ENCODE results near the gene GEMIN7. TPM values are rescaled to one million over a fixed set of nuclear protein-coding genes. Genes with fewer than 3 reads are reported as not detected.

Gene GEMIN7
- total RNA-seq, 3 donors from 2014 or later (not counting 1 experiment from before 2014, with no cell fraction given): 27.7 to 28.7 (median 27.9) TPM

DNA sequence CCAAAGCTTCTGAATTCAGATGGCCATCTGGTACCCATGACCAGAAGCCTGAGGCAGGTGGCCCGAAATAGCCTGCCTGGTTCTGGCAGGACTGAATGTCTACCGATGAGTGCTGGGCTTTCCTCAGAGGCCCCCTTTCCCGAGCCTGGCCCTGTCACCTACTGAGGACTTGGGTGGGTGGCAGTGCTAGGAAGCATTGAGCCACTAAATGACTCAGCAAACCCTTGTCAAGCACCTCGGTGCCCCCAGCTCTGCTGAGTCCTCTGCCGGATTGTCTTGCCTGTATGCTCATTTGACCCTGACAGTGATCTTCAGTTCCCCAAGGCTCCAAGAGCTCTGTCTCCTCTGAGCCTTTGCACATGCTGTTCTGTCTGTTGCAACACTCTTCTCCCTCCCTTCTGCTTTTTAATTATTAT is 31.8 kb downstream of the GEMIN7 start:
- DNase-seq (no peak), ATAC-seq (no peak)
- no peaks in the 10 kb centered on the region for H3K27me3 Mint-ChIP-seq (ENCODE audit: low read depth in 2 of 2)
- Histone ChIP-seq H3K27ac (ENCODE audit: low read length) (no peak overlapping the region), H3K27me3 (ENCODE audit: control insufficient read depth, insufficient read depth, low read length) (no peaks in the 10 kb centered on the region), H3K9me3 (ENCODE audit: control insufficient read depth, insufficient read depth, low read length) (no peaks in the 10 kb centered on the region), H3K4me3 (ENCODE audit: low read length) (no peak overlapping the region), H3K4me1 (ENCODE audit: control insufficient read depth, insufficient read depth, low read length) (peaks cover under 1% of the 10 kb centered on the region), H3K36me3 (ENCODE audit: control insufficient read depth, insufficient read depth, low read length) (no peaks in the 10 kb centered on the region)
- intact Hi-C loops (cut with micrococcal nuclease): no loop called here
- no peaks in the 10 kb centered on the region for H3K36me3 Mint-ChIP-seq
- H3K9me3 Mint-ChIP-seq: no peaks in the 10 kb centered on the region
- H3K4me1 Mint-ChIP-seq: peaks cover 5 to 20% of the 10 kb centered on the region in 2 donors
- no peak overlapping the region for H3K27ac Mint-ChIP-seq
- TF ChIP-seq, protein P1, sequence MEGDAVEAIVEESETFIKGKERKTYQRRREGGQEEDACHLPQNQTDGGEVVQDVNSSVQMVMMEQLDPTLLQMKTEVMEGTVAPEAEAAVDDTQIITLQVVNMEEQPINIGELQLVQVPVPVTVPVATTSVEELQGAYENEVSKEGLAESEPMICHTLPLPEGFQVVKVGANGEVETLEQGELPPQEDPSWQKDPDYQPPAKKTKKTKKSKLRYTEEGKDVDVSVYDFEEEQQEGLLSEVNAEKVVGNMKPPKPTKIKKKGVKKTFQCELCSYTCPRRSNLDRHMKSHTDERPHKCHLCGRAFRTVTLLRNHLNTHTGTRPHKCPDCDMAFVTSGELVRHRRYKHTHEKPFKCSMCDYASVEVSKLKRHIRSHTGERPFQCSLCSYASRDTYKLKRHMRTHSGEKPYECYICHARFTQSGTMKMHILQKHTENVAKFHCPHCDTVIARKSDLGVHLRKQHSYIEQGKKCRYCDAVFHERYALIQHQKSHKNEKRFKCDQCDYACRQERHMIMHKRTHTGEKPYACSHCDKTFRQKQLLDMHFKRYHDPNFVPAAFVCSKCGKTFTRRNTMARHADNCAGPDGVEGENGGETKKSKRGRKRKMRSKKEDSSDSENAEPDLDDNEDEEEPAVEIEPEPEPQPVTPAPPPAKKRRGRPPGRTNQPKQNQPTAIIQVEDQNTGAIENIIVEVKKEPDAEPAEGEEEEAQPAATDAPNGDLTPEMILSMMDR (IDR thresholded peaks at IDR 0.05): no peak
- 37% methylated on average over 5 of the region's 5 CpGs for WGBS (ENCODE audit: insufficient coverage)
- H3K4me3 Mint-ChIP-seq: no peak overlapping the region

DNA sequence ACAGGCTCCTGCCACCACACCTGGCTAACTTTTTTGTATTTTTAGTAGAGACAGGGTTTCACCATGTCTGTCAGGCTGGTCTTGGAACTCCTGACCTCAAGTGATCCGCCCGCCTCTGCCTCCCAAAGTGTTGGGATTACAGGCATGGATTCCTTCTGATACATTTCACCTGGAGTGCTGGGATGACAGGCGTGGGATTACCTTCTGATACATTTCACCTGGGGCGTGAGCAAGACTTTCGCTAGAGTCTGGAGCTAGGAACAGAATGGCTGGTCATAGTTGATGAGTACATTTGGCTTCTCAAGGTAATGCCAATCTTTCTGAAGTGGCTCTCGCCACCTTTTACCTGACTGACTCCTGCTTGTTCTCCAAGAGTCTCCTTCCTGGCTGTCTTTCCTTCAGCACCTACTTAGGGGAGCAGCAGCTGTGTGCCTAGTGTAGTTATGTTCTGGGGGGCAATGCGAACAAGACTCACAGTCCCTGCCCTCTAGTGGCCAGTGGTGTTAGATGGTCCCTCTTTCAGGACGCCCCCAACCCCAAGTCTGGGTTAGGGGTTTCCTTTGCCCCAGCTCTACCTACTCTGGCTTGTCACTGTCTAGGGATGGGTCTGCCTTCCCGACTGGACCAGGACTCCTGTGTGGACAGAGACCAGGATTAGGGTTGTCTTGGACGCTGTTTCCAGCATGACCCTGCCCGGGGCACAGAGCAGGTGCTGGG is 33.2 kb downstream of the GEMIN7 start:
- no peaks in the 10 kb centered on the region for H3K27me3 ChIP-seq (ENCODE audit: control insufficient read depth, insufficient read depth, low read length)
- H3K4me1 ChIP-seq (ENCODE audit: control insufficient read depth, insufficient read depth, low read length): peaks cover 15% of the 10 kb centered on the region
- H3K4me3 Mint-ChIP-seq: no peak overlapping the region
- TF ChIP-seq, protein P1 (IDR thresholded peaks at IDR 0.05): no peak
- no peak overlapping the region for H3K27ac Mint-ChIP-seq
- no peaks in the 10 kb centered on the region for H3K27me3 Mint-ChIP-seq (ENCODE audit: low read depth in 2 of 2)
- H3K9me3 ChIP-seq (ENCODE audit: control insufficient read depth, insufficient read depth, low read length): no peaks in the 10 kb centered on the region
- no peak overlapping the region for H3K27ac ChIP-seq (ENCODE audit: low read length)
- no peak overlapping the region for H3K4me3 ChIP-seq (ENCODE audit: low read length)
- WGBS (ENCODE audit: insufficient coverage): 98% methylated on average over 11 of the region's 11 CpGs
- no peaks in the 10 kb centered on the region for H3K9me3 Mint-ChIP-seq
- intact Hi-C loops (cut with micrococcal nuclease): no loop called here
- no peaks in the 10 kb centered on the region for H3K36me3 ChIP-seq (ENCODE audit: control insufficient read depth, insufficient read depth, low read length)
- no peak for DNase-seq
- H3K36me3 Mint-ChIP-seq: no peaks in the 10 kb centered on the region
- no peak for ATAC-seq
- peaks cover 5 to 30% of the 10 kb centered on the region in 2 donors for H3K4me1 Mint-ChIP-seq

DNA sequence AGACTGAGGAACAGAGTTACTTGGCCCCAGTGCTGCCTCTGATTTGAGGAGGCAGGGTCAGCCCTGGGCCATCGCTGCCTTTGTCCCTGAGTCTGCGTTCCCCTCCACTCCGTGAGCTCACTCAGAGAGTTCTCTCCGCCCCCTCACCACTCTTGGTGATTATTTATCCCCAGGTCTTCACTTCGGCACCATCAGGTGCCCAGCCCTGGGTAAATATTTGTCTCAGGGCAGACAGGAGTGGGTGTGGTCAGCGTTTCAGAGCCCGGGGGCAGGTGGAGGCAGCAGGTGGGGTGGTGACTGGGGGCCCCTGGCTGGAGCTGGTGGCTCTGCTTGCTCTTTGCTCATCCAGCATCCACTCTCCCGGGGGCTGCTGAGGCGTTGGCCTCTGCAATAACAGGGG is 34.6 kb downstream of the GEMIN7 start:
- H3K9me3 ChIP-seq (ENCODE audit: control insufficient read depth, insufficient read depth, low read length): no peaks in the 10 kb centered on the region
- Mint-ChIP-seq H3K9me3 (no peaks in the 10 kb centered on the region), H3K27me3 (ENCODE audit: low read depth in 2 of 2) (no peaks in the 10 kb centered on the region), H3K36me3 (no peaks in the 10 kb centered on the region), H3K4me3 (no peak overlapping the region), H3K4me1 (peaks cover 12 to 43% of the 10 kb centered on the region in 2 donors), H3K27ac (no peak overlapping the region)
- H3K36me3 ChIP-seq (ENCODE audit: control insufficient read depth, insufficient read depth, low read length): no peaks in the 10 kb centered on the region
- DNase-seq (no peak), ATAC-seq (no peak)
- H3K4me1 ChIP-seq (ENCODE audit: control insufficient read depth, insufficient read depth, low read length): peaks cover 28% of the 10 kb centered on the region
- no peaks in the 10 kb centered on the region for H3K27me3 ChIP-seq (ENCODE audit: control insufficient read depth, insufficient read depth, low read length)
- no peak overlapping the region for H3K27ac ChIP-seq (ENCODE audit: low read length)
- TF ChIP-seq, protein P1 (IDR thresholded peaks at IDR 0.05): no peak
- WGBS (ENCODE audit: insufficient coverage): 81% methylated on average over 9 of the region's 9 CpGs
- intact Hi-C loops (cut with micrococcal nuclease): no loop called here
- no peak overlapping the region for H3K4me3 ChIP-seq (ENCODE audit: low read length)

DNA sequence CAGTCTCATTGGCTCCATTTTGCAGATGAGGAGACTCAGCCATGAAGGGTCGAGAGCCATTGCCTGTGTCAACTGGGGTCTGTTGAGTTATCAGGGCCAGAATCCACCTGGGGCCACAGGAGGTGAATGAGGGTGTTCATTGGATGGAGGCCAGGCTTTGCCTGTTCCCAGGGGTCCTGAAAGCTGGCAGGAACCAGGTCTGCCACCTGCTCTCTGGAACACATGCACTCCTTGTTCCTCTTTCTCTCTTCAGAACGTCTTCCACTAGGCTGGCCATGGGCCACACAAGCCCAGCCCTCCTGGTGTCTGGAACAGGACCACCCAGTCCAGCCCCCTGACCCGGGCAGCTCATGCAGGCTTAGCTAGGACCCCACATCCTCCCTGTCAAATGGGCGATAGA is 35.1 kb downstream of the GEMIN7 start:
- H3K36me3 ChIP-seq (ENCODE audit: control insufficient read depth, insufficient read depth, low read length): no peaks in the 10 kb centered on the region
- no peak overlapping the region for H3K27ac Mint-ChIP-seq
- H3K4me1 Mint-ChIP-seq: peaks cover 16 to 45% of the 10 kb centered on the region in 2 donors
- TF ChIP-seq, protein P1 (IDR thresholded peaks at IDR 0.05): no peak
- peaks cover 33% of the 10 kb centered on the region for H3K4me1 ChIP-seq (ENCODE audit: control insufficient read depth, insufficient read depth, low read length)
- intact Hi-C loops (cut with micrococcal nuclease): no loop called here
- H3K4me3 Mint-ChIP-seq: no peak overlapping the region
- DNase-seq (no peak), ATAC-seq (no peak)
- no peak overlapping the region for H3K27ac ChIP-seq (ENCODE audit: low read length)
- no peaks in the 10 kb centered on the region for H3K9me3 ChIP-seq (ENCODE audit: control insufficient read depth, insufficient read depth, low read length)
- no peaks in the 10 kb centered on the region for H3K27me3 ChIP-seq (ENCODE audit: control insufficient read depth, insufficient read depth, low read length)
- H3K4me3 ChIP-seq (ENCODE audit: low read length): no peak overlapping the region
- H3K36me3 Mint-ChIP-seq: no peaks in the 10 kb centered on the region
- no peaks in the 10 kb centered on the region for H3K27me3 Mint-ChIP-seq (ENCODE audit: low read depth in 2 of 2)
- WGBS (ENCODE audit: insufficient coverage): 74% methylated on average over 3 of the region's 4 CpGs
- no peaks in the 10 kb centered on the region for H3K9me3 Mint-ChIP-seq

Data from natural killer cell (primary cell).